HepG2 (cell line): ENCODE results near the gene CUEDC2. TPM values are rescaled to one million over a fixed set of nuclear protein-coding genes. Genes with fewer than 3 reads are reported as not detected.
A peak's percentile ranks its signal among the peaks of the same experiment; 100 is the strongest.

Experiments
- BRD4 ChIP-seq: sonication (generic); formaldehyde crosslinking; IDR thresholded peaks from 2 replicates; pipeline ENCODE4 v1.4.0; 2020; ENCODE audit warnings: missing genetic modification reagents
- DPF2 ChIP-seq: sonication (generic); formaldehyde crosslinking; IDR thresholded peaks from 2 replicates; pipeline ENCODE4 v1.4.0; 2020; ENCODE audit warnings: mild to moderate bottlenecking, low read depth, missing genetic modification reagents, borderline replicate concordance
- FOXO1 ChIP-seq: sonication (generic); formaldehyde crosslinking; IDR thresholded peaks from 2 replicates; pipeline ENCODE4 v1.4.0; 2020; ENCODE audit warnings: missing genetic modification reagents
- GATAD2A ChIP-seq: IDR thresholded peaks from 2 replicates; pipeline ENCODE4 v1.6.1; 2016
- HNRNPL ChIP-seq: fragments of 200-400 bp; formaldehyde crosslinking; IDR thresholded peaks from 2 replicates; pipeline ENCODE4 v1.6.1; 2017; ENCODE audit warnings: mild to moderate bottlenecking, low read depth, low read length
- HOXA9 ChIP-seq: sonication (generic); formaldehyde crosslinking; IDR thresholded peaks from 2 replicates; pipeline ENCODE4 v1.8.1; 2022; ENCODE audit warnings: missing genetic modification reagents, mild to moderate bottlenecking, moderate library complexity, borderline replicate concordance
- IRX3 ChIP-seq: sonication (generic); formaldehyde crosslinking; IDR thresholded peaks from 2 replicates; pipeline ENCODE4 v1.8.1; 2023; ENCODE audit warnings: mild to moderate bottlenecking, low read depth, missing genetic modification reagents, borderline replicate concordance
- ISL2 ChIP-seq: sonication (generic); formaldehyde crosslinking; IDR thresholded peaks from 2 replicates; pipeline ENCODE4 v1.5.0; 2020; ENCODE audit warnings: missing genetic modification reagents
- KDM2A ChIP-seq: sonication (generic); formaldehyde crosslinking; IDR thresholded peaks from 2 replicates; pipeline ENCODE4 v1.4.0; 2020; ENCODE audit warnings: low read depth, missing genetic modification reagents, borderline replicate concordance
- KMT2B ChIP-seq: IDR thresholded peaks from 2 replicates; pipeline ENCODE4 v1.6.1; 2016; ENCODE audit warnings: missing genetic modification reagents, missing compliant biosample characterization
- MBNL3 ChIP-seq: fragments of 250-450 bp; sonication (Bioruptor Pico); conservative IDR thresholded peaks from 2 replicates; pipeline ENCODE4 v1.8.0; 2022; ENCODE audit warnings: mild to moderate bottlenecking, inconsistent platforms
- NFAT5 ChIP-seq: sonication (generic); formaldehyde crosslinking; IDR thresholded peaks from 2 replicates; pipeline ENCODE4 v1.4.0; 2020; ENCODE audit warnings: missing genetic modification reagents
- PAWR ChIP-seq: sonication (generic); formaldehyde crosslinking; IDR thresholded peaks from 2 replicates; pipeline ENCODE4 v1.4.0; 2020; ENCODE audit warnings: missing genetic modification reagents, mild to moderate bottlenecking, borderline replicate concordance
- SALL1 ChIP-seq: sonication (generic); formaldehyde crosslinking; IDR thresholded peaks from 2 replicates; pipeline ENCODE4 v1.8.0; 2022; ENCODE audit warnings: mild to moderate bottlenecking, missing genetic modification reagents
- SOX13 ChIP-seq, 3 experiments: fragments of 450-650 bp in 1 of 3; sonication (generic) in 1 of 3; formaldehyde crosslinking in 1 of 3; IDR thresholded peaks in 2 of 3; conservative IDR thresholded peaks in 1 of 3; 2 replicates each; pipeline versions ENCODE4 v1.5.0 to v1.6.1; 2016 to 2020; ENCODE audit warnings: antibody characterized with exemption in 1 of 3, mild to moderate bottlenecking in 1 of 3, missing compliant biosample characterization in 1 of 3, missing genetic modification reagents in 1 of 3, moderate library complexity in 1 of 3
- SRSF1 ChIP-seq: fragments of 200-400 bp; formaldehyde crosslinking; optimal IDR thresholded peaks from 2 replicates; pipeline ENCODE3; 2017; ENCODE audit warnings: mild to moderate bottlenecking, low read depth, low read length, moderate library complexity
- XRCC5 ChIP-seq: fragments of 200-400 bp; formaldehyde crosslinking; optimal IDR thresholded peaks from 2 replicates; pipeline ENCODE3; 2017; ENCODE audit warnings: mild to moderate bottlenecking, low read length
- ZNF256 ChIP-seq: sonication (generic); formaldehyde crosslinking; conservative IDR thresholded peaks from 2 replicates; pipeline ENCODE4 v1.4.0; 2020; ENCODE audit warnings: missing genetic modification reagents
- ZNF274 ChIP-seq: sonication (generic); formaldehyde crosslinking; IDR thresholded peaks from 2 replicates; pipeline ENCODE4 v1.5.1; 2020; ENCODE audit warnings: mild to moderate bottlenecking, missing genetic modification reagents
- ZNF3 ChIP-seq: IDR thresholded peaks from 2 replicates; pipeline ENCODE4 v1.7.0; 2017; ENCODE audit warnings: inconsistent platforms
- ZNF558 ChIP-seq: sonication (generic); formaldehyde crosslinking; IDR thresholded peaks from 2 replicates; pipeline ENCODE4 v1.9.0; 2022; ENCODE audit warnings: mild to moderate bottlenecking, missing genetic modification reagents, borderline replicate concordance
- ZNF563 ChIP-seq: sonication (generic); formaldehyde crosslinking; IDR thresholded peaks from 2 replicates; pipeline ENCODE4 v1.8.0; 2022; ENCODE audit warnings: mild to moderate bottlenecking, moderate library complexity, missing genetic modification reagents
- ZNF616 ChIP-seq: sonication (generic); formaldehyde crosslinking; IDR thresholded peaks from 2 replicates; pipeline ENCODE4 v1.5.0; 2020; ENCODE audit warnings: low read depth, mild to moderate bottlenecking, missing genetic modification reagents
- ZNF740 ChIP-seq: sonication (generic); formaldehyde crosslinking; IDR thresholded peaks from 2 replicates; pipeline ENCODE4 v1.4.0; 2020; ENCODE audit warnings: missing genetic modification reagents
- ZNF746 ChIP-seq: sonication (generic); formaldehyde crosslinking; IDR thresholded peaks from 2 replicates; pipeline ENCODE4 v1.8.0; 2022; ENCODE audit warnings: mild to moderate bottlenecking, missing genetic modification reagents
- ZNF891 ChIP-seq: sonication (generic); formaldehyde crosslinking; IDR thresholded peaks from 2 replicates; pipeline ENCODE4 v1.5.0; 2020; ENCODE audit warnings: mild to moderate bottlenecking, missing genetic modification reagents
- polyA plus RNA-seq, 8 experiments: library from polyadenylated mRNA; depleted of rRNA in 3 of 8; stranded (reverse) in 7 of 8; unstranded in 1 of 8; fragments of >200 nt; fragmentation: Illumina TruSeq in 4 of 8; extraction: Trizol in 4 of 8; gene quantifications; 2 replicates each; pipeline versions ENCODE4 v1.2.1 to v1.2.3, GENCODE V29; 2011 to 2016; ENCODE audit warnings: low read depth in 4 of 8, missing spikeins in 1 of 8, mixed read lengths in 1 of 8; ENCODE audit not compliant: insufficient read depth in 1 of 8
- total RNA-seq, 5 experiments: library from RNA; depleted of rRNA; stranded (reverse); fragments of >200 nt; fragmentation: Illumina TruSeq; extraction: Trizol; gene quantifications; 2 replicates each; pipeline ENCODE4 v1.2.3, GENCODE V29; 2016; ENCODE audit warnings: low read depth in 1 of 5

The CUEDC2 gene
- total and polyA plus RNA-seq, 2 of the 13 experiments (the other 11 are each of a cell fraction or from before 2014, with no cell fraction given): 13.1 to 18.4 TPM

GRCh38 chr10:102450374-102451104, 18.2 kb upstream of the CUEDC2 start (continued):
- TF ChIP-seq ZNF256 (CRISPR knock-in tag): 0 out of 2 replicates have a peak, but pooled peaks have one; percentile 41
- no peak for TF ChIP-seq HNRNPL
- TF ChIP-seq XRCC5: no peak
- TF ChIP-seq ZNF3 (CRISPR knock-in tag): no peak
- no peak for TF ChIP-seq SRSF1
- TF ChIP-seq DPF2: no peak
- TF ChIP-seq ZNF891 (CRISPR knock-in tag): no peak
- TF ChIP-seq GATAD2A (CRISPR knock-in tag): no peak
- peak; percentile 66; the same call in 1 of the 2 replicates for TF ChIP-seq ZNF616 (CRISPR knock-in tag)
- no peak for TF ChIP-seq SOX13 (IDR thresholded peaks at IDR 0.05)
- TF ChIP-seq SOX13 (CRISPR knock-in tag; conservative IDR thresholded peaks at IDR 0.05 in 1 of 2, IDR thresholded peaks at IDR 0.05 in 1 of 2): 0 out of 4 replicates have a peak, but pooled peaks of 1 of the 2 experiments have one; percentile 23
- TF ChIP-seq ZNF563 (CRISPR knock-in tag): peak; percentile 80
- TF ChIP-seq BRD4 (CRISPR knock-in tag): peak; percentile 41; the same call in 1 of the 2 replicates
- peak; percentile 30; the same call in 1 of the 2 replicates for TF ChIP-seq KDM2A
- TF ChIP-seq IRX3 (CRISPR knock-in tag): peak; percentile 90
- peak; percentile 73; the same call in 1 of the 2 replicates for TF ChIP-seq SALL1 (CRISPR knock-in tag)
- TF ChIP-seq NFAT5: no peak; the same call in 1 of the 2 replicates
- no peak for TF ChIP-seq ISL2 (CRISPR knock-in tag)
- TF ChIP-seq MBNL3 (CRISPR knock-in tag): no peak
- TF ChIP-seq ZNF746 (CRISPR knock-in tag): no peak
- TF ChIP-seq HOXA9 (CRISPR knock-in tag): no peak
- TF ChIP-seq ZNF740 (CRISPR knock-in tag): no peak
- TF ChIP-seq KMT2B (CRISPR knock-in tag): 0 out of 2 replicates have a peak, but pooled peaks have one; percentile 8
- TF ChIP-seq FOXO1: 0 out of 2 replicates have a peak, but pooled peaks have one; percentile 46
- TF ChIP-seq ZNF558 (CRISPR knock-in tag): peak; percentile 68; the same call in 1 of the 2 replicates
- peak; percentile 31; the same call in 1 of the 2 replicates for TF ChIP-seq ZNF274
- no peak for TF ChIP-seq PAWR (CRISPR knock-in tag)
